ENCODE data around the gene ATL3.
A peak's percentile ranks its signal among the peaks of the same experiment; 100 is the strongest.
"Not testable (repeated sequence)": the region's sequence is repeated elsewhere in the genome, so short reads cannot be mapped to it uniquely, and the experiment has no call there.

The ATL3 gene

GRCh38 chr11:63635762-63636465 is 35.3 kb downstream of the ATL3 start:
- H3K4me1 ChIP-seq (ENCODE audit: control insufficient read depth, insufficient read depth, low read length): no peaks in the 10 kb centered on the region
- H3K27ac ChIP-seq (ENCODE audit: low read depth, low read length): no peak overlapping the region
- no peak overlapping the region for H3K4me3 ChIP-seq (ENCODE audit: low read length)
- H3K27me3 ChIP-seq (ENCODE audit: control insufficient read depth, insufficient read depth, low read length): no peaks in the 10 kb centered on the region
- H3K9ac ChIP-seq (ENCODE audit: low read length): no peak overlapping the region
- H3K36me3 ChIP-seq (ENCODE audit: control insufficient read depth, insufficient read depth, low read length): peaks cover 10% of the 10 kb centered on the region

- Histone ChIP-seq H3K4me1 (ENCODE audit: control insufficient read depth, insufficient read depth, low read length) (no peaks in the 10 kb centered on the region), H3K9ac (ENCODE audit: low read length) (no peak overlapping the region), H3K36me3 (ENCODE audit: control insufficient read depth, insufficient read depth, low read length) (peaks cover 22% of the 10 kb centered on the region), H3K4me3 (ENCODE audit: low read length) (no peak overlapping the region), H3K27ac (ENCODE audit: low read depth, low read length) (no peak overlapping the region), H3K27me3 (ENCODE audit: control insufficient read depth, insufficient read depth, low read length) (no peaks in the 10 kb centered on the region)
Measured at GRCh38 chr11:63629426-63629825, 41.8 kb downstream of the ATL3 start.

- Histone ChIP-seq H3K27ac (ENCODE audit: low read depth, low read length) (no peak overlapping the region), H3K4me3 (ENCODE audit: low read length) (no peak overlapping the region), H3K27me3 (ENCODE audit: control insufficient read depth, insufficient read depth, low read length) (no peaks in the 10 kb centered on the region)
Measured at GRCh38 chr11:63623513-63624140, 47.5 kb downstream of the ATL3 start.

GRCh38 chr11:63622323-63622722 is 48.9 kb downstream of the ATL3 start:
- Histone ChIP-seq H3K9ac (ENCODE audit: low read length) (no peak overlapping the region), H3K4me3 (ENCODE audit: low read length) (no peak overlapping the region), H3K36me3 (ENCODE audit: control insufficient read depth, insufficient read depth, low read length) (no peaks in the 10 kb centered on the region), H3K27me3 (ENCODE audit: control insufficient read depth, insufficient read depth, low read length) (no peaks in the 10 kb centered on the region), H3K4me1 (ENCODE audit: control insufficient read depth, insufficient read depth, low read length) (no peaks in the 10 kb centered on the region), H3K27ac (ENCODE audit: low read depth, low read length) (no peak overlapping the region)

More at GRCh38 chr11:63623513-63624140, 47.5 kb downstream of the ATL3 start:
- Histone ChIP-seq H3K9ac (ENCODE audit: low read length) (no peak overlapping the region), H3K36me3 (ENCODE audit: control insufficient read depth, insufficient read depth, low read length) (no peaks in the 10 kb centered on the region), H3K4me1 (ENCODE audit: control insufficient read depth, insufficient read depth, low read length) (no peaks in the 10 kb centered on the region)

- no peak overlapping the region for H3K4me3 ChIP-seq (ENCODE audit: low read length)
- H3K9ac ChIP-seq (ENCODE audit: low read length): no peak overlapping the region
- H3K4me1 ChIP-seq (ENCODE audit: control insufficient read depth, insufficient read depth, low read length): no peaks in the 10 kb centered on the region
- H3K36me3 ChIP-seq (ENCODE audit: control insufficient read depth, insufficient read depth, low read length): no peaks in the 10 kb centered on the region
- no peaks in the 10 kb centered on the region for H3K27me3 ChIP-seq (ENCODE audit: control insufficient read depth, insufficient read depth, low read length)
- no peak overlapping the region for H3K27ac ChIP-seq (ENCODE audit: low read depth, low read length)
Measured at GRCh38 chr11:63621071-63621470, 50.1 kb downstream of the ATL3 start.

- Histone ChIP-seq H3K27me3 (ENCODE audit: control insufficient read depth, insufficient read depth, low read length) (no peaks in the 10 kb centered on the region), H3K4me1 (ENCODE audit: control insufficient read depth, insufficient read depth, low read length) (no peaks in the 10 kb centered on the region), H3K27ac (ENCODE audit: low read depth, low read length) (no peak overlapping the region), H3K36me3 (ENCODE audit: control insufficient read depth, insufficient read depth, low read length) (no peaks in the 10 kb centered on the region), H3K9ac (ENCODE audit: low read length) (no peak overlapping the region), H3K4me3 (ENCODE audit: low read length) (no peak overlapping the region)
Measured at GRCh38 chr11:63619967-63620366, 51.2 kb downstream of the ATL3 start.

- H3K27ac ChIP-seq (ENCODE audit: low read depth, low read length); H3K9ac ChIP-seq (ENCODE audit: low read length); H3K27me3 ChIP-seq (ENCODE audit: control insufficient read depth, insufficient read depth, low read length); H3K4me3 ChIP-seq (ENCODE audit: low read length); H3K36me3 ChIP-seq (ENCODE audit: control insufficient read depth, insufficient read depth, low read length); H3K4me1 ChIP-seq (ENCODE audit: control insufficient read depth, insufficient read depth, low read length): not testable (repeated sequence)
Measured at GRCh38 chr11:63617686-63618085, 53.5 kb downstream of the ATL3 start.

- no peaks in the 10 kb centered on the region for H3K4me1 ChIP-seq (ENCODE audit: control insufficient read depth, insufficient read depth, low read length)
- no peak overlapping the region for H3K4me3 ChIP-seq (ENCODE audit: low read length)
- no peak overlapping the region for H3K27ac ChIP-seq (ENCODE audit: low read depth, low read length)
- no peak overlapping the region for H3K9ac ChIP-seq (ENCODE audit: low read length)
- no peaks in the 10 kb centered on the region for H3K27me3 ChIP-seq (ENCODE audit: control insufficient read depth, insufficient read depth, low read length)
- H3K36me3 ChIP-seq (ENCODE audit: control insufficient read depth, insufficient read depth, low read length): no peaks in the 10 kb centered on the region
Measured at GRCh38 chr11:63616953-63617352, 54.2 kb downstream of the ATL3 start.

- Histone ChIP-seq H3K9ac (ENCODE audit: low read length) (peak within 1 kb of the TSS; percentile 24), H3K27ac (ENCODE audit: low read depth, low read length) (peak within 1 kb of the TSS; percentile 74), H3K4me1 (ENCODE audit: control insufficient read depth, insufficient read depth, low read length) (peaks cover 3% of the 10 kb centered on the region), H3K36me3 (ENCODE audit: control insufficient read depth, insufficient read depth, low read length) (no peaks in the 10 kb centered on the region), H3K4me3 (ENCODE audit: low read length) (peak within 1 kb of the TSS; percentile 90), H3K27me3 (ENCODE audit: control insufficient read depth, insufficient read depth, low read length) (no peaks in the 10 kb centered on the region)
Measured at GRCh38 chr11:63614136-63614671, 57.0 kb downstream of the ATL3 start, which contains the start of gene PLAAT3. TSS of gene PLAAT3 (minus strand) at chr11:63614433. CDS start at chr11:63614014, 419 bp downstream.

- H3K27ac ChIP-seq (ENCODE audit: low read depth, low read length): peak overlapping the region; percentile 74
Measured at GRCh38 chr11:63613517-63614135, 57.5 kb downstream of the ATL3 start.

GRCh38 chr11:63612181-63612580 is 59.0 kb downstream of the ATL3 start:
- Histone ChIP-seq H3K4me1 (ENCODE audit: control insufficient read depth, insufficient read depth, low read length) (peaks cover 3% of the 10 kb centered on the region), H3K9ac (ENCODE audit: low read length) (no peak overlapping the region), H3K4me3 (ENCODE audit: low read length) (no peak overlapping the region), H3K36me3 (ENCODE audit: control insufficient read depth, insufficient read depth, low read length) (no peaks in the 10 kb centered on the region), H3K27me3 (ENCODE audit: control insufficient read depth, insufficient read depth, low read length) (no peaks in the 10 kb centered on the region), H3K27ac (ENCODE audit: low read depth, low read length) (no peak overlapping the region)

More at GRCh38 chr11:63613517-63614135, 57.5 kb downstream of the ATL3 start:
- H3K27me3 ChIP-seq (ENCODE audit: control insufficient read depth, insufficient read depth, low read length): no peaks in the 10 kb centered on the region
- peaks cover 3% of the 10 kb centered on the region for H3K4me1 ChIP-seq (ENCODE audit: control insufficient read depth, insufficient read depth, low read length)
- peak overlapping the region; percentile 90 for H3K4me3 ChIP-seq (ENCODE audit: low read length)
- no peaks in the 10 kb centered on the region for H3K36me3 ChIP-seq (ENCODE audit: control insufficient read depth, insufficient read depth, low read length)
- peak overlapping the region; percentile 24 for H3K9ac ChIP-seq (ENCODE audit: low read length)

- H3K9ac ChIP-seq (ENCODE audit: low read length): no peak overlapping the region
- peaks cover 3% of the 10 kb centered on the region for H3K4me1 ChIP-seq (ENCODE audit: control insufficient read depth, insufficient read depth, low read length)
- no peaks in the 10 kb centered on the region for H3K36me3 ChIP-seq (ENCODE audit: control insufficient read depth, insufficient read depth, low read length)
- H3K4me3 ChIP-seq (ENCODE audit: low read length): no peak overlapping the region
- H3K27ac ChIP-seq (ENCODE audit: low read depth, low read length): peak overlapping the region; percentile 37
- H3K27me3 ChIP-seq (ENCODE audit: control insufficient read depth, insufficient read depth, low read length): no peaks in the 10 kb centered on the region
Measured at GRCh38 chr11:63611395-63611747, 59.8 kb downstream of the ATL3 start.

All from rectal smooth muscle tissue (tissue), 1 donor.